ENCODE measurements around the gene POLD4. TPM values are rescaled to one million over a fixed set of nuclear protein-coding genes. Genes with fewer than 3 reads are reported as not detected.

POLD4 gene
- total RNA-seq, 2 donors from 2014 or later, result 40.7 to 47.6 TPM

- Histone ChIP-seq H3K27me3 (ENCODE audit: control insufficient read depth, insufficient read depth, low read length, poor library complexity, severe bottlenecking) (no peaks in the 10 kb centered on the region), H3K36me3 (ENCODE audit: control insufficient read depth, insufficient read depth, low read length) (no peaks in the 10 kb centered on the region), H3K4me1 (ENCODE audit: control insufficient read depth, insufficient read depth, low read length) (peaks cover 7% of the 10 kb centered on the region), H3K27ac (ENCODE audit: low read depth, low read length) (no peak overlapping the region), H3K4me3 (ENCODE audit: low read length) (no peak overlapping the region), H3K9ac (ENCODE audit: extremely low read depth, low read length, poor library complexity, severe bottlenecking) (no peak overlapping the region), H3K9me3 (ENCODE audit: control insufficient read depth, low read length) (no peaks in the 10 kb centered on the region)
- Mint-ChIP-seq H3K4me1 (peaks cover 28% of the 10 kb centered on the region), H3K27ac (no peak overlapping the region), H3K4me3 (no peak overlapping the region), H3K36me3 (ENCODE audit: low read depth) (peaks cover 2% of the 10 kb centered on the region), H3K9me3 (no peaks in the 10 kb centered on the region), H3K27me3 (ENCODE audit: insufficient read depth) (peaks cover 45% of the 10 kb centered on the region)
- DNase-seq, result no peak
- WGBS, 2 experiments (ENCODE audit: insufficient coverage in 1 of 2, insufficient read length in 1 of 2), result 93 to 95% methylated on average over 17 to 23 of the region's 25 CpGs
- TF ChIP-seq CTCF (conservative IDR thresholded peaks at IDR 0.05), result no peak
Observed at GRCh38 chr11:67366961-67367760, 13.8 kb upstream of the POLD4 start.

- 97 to 100% methylated on average over 1 to 8 of the region's 8 CpGs for WGBS, 2 experiments (ENCODE audit: insufficient coverage in 1 of 2, insufficient read length in 1 of 2)
- Histone ChIP-seq H3K9me3 (ENCODE audit: control insufficient read depth, low read length) (no peaks in the 10 kb centered on the region), H3K27ac (ENCODE audit: low read depth, low read length) (no peak overlapping the region), H3K27me3 (ENCODE audit: control insufficient read depth, insufficient read depth, low read length, poor library complexity, severe bottlenecking) (no peaks in the 10 kb centered on the region), H3K36me3 (ENCODE audit: control insufficient read depth, insufficient read depth, low read length) (no peaks in the 10 kb centered on the region), H3K4me3 (ENCODE audit: low read length) (no peak overlapping the region), H3K9ac (ENCODE audit: extremely low read depth, low read length, poor library complexity, severe bottlenecking) (no peak overlapping the region), H3K4me1 (ENCODE audit: control insufficient read depth, insufficient read depth, low read length) (peaks cover 7% of the 10 kb centered on the region)
- Mint-ChIP-seq H3K27me3 (ENCODE audit: insufficient read depth) (peaks cover 46% of the 10 kb centered on the region), H3K27ac (no peak overlapping the region), H3K4me3 (no peak overlapping the region), H3K36me3 (ENCODE audit: low read depth) (peaks cover 2% of the 10 kb centered on the region), H3K4me1 (peaks cover 23% of the 10 kb centered on the region), H3K9me3 (no peaks in the 10 kb centered on the region)
- TF ChIP-seq CTCF (conservative IDR thresholded peaks at IDR 0.05), result no peak
- DNase-seq, result no peak
Observed at GRCh38 chr11:67366546-67366945, 13.2 kb upstream of the POLD4 start.

- WGBS, 2 experiments (ENCODE audit: insufficient coverage in 1 of 2, insufficient read length in 1 of 2), result 79 to 83% methylated on average over 14 of the region's 14 CpGs
- peaks cover 18% of the 10 kb centered on the region for H3K4me1 Mint-ChIP-seq
Observed at GRCh38 chr11:67365736-67366444, 12.5 kb upstream of the POLD4 start.

More at GRCh38 chr11:67365736-67366444, 12.5 kb upstream of the POLD4 start:
- Histone ChIP-seq H3K9ac (ENCODE audit: extremely low read depth, low read length, poor library complexity, severe bottlenecking) (no peak overlapping the region), H3K4me1 (ENCODE audit: control insufficient read depth, insufficient read depth, low read length) (peaks cover 3% of the 10 kb centered on the region), H3K27ac (ENCODE audit: low read depth, low read length) (no peak overlapping the region), H3K4me3 (ENCODE audit: low read length) (no peak overlapping the region), H3K9me3 (ENCODE audit: control insufficient read depth, low read length) (no peaks in the 10 kb centered on the region), H3K27me3 (ENCODE audit: control insufficient read depth, insufficient read depth, low read length, poor library complexity, severe bottlenecking) (no peaks in the 10 kb centered on the region), H3K36me3 (ENCODE audit: control insufficient read depth, insufficient read depth, low read length) (no peaks in the 10 kb centered on the region)
- no peak overlapping the region for H3K4me3 Mint-ChIP-seq
- no peaks in the 10 kb centered on the region for H3K9me3 Mint-ChIP-seq
- H3K36me3 Mint-ChIP-seq (ENCODE audit: low read depth), result peaks cover 2% of the 10 kb centered on the region
- TF ChIP-seq CTCF (conservative IDR thresholded peaks at IDR 0.05), result no peak
- no peak overlapping the region for H3K27ac Mint-ChIP-seq
- DNase-seq, result peak; percentile 54
- peaks cover 51% of the 10 kb centered on the region for H3K27me3 Mint-ChIP-seq (ENCODE audit: insufficient read depth)

All from endodermal cell (in vitro differentiated cells).